Endothelial cell of umbilical vein (primary cell): Measurements from ENCODE around the gene ISOC1.

Experiments used
- FOS ChIP-seq: IDR thresholded peaks from 2 replicates; pipeline ENCODE4 v1.6.1; 2011; ENCODE audit warnings: mild to moderate bottlenecking, low read length, moderate library complexity, borderline replicate concordance; ENCODE audit not compliant: insufficient read depth
- POLR2A ChIP-seq: IDR thresholded peaks from 2 replicates; pipeline ENCODE4 v1.6.1; 2012; ENCODE audit warnings: low read depth, mild to moderate bottlenecking, control low read depth, low read length
- POLR2AphosphoS5 ChIP-seq: IDR thresholded peaks from 2 replicates; pipeline ENCODE4 v1.6.1; 2012; ENCODE audit warnings: low read depth, mild to moderate bottlenecking, control low read depth, low read length, moderate library complexity; ENCODE audit not compliant: insufficient read depth

DNA sequence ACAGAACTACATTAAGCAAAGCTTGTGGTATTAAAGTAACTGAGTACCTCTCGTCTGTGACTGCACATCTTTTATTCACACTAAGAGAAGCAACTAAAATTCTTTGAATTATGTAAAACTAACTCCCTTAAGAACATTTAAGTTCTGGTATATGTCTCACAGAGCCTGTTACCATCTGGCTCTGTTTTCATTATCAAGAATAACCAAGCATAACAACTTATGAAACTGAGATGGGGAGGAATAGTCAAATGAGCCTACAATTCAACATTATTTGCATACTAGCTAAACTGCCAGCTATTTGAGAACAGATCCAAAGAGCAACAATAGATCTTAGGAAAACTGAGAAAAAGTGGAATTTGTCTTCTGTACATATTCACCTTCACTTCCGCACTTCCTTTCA lies 25.3 kb upstream of the ISOC1 start:
- TF ChIP-seq POLR2A (no peak), POLR2AphosphoS5 (no peak), FOS (no peak)
